ENCODE results near the gene PGA5. TPM values are rescaled to one million over a fixed set of nuclear protein-coding genes. Genes with fewer than 3 reads are reported as not detected.
A peak's percentile ranks its signal among the peaks of the same experiment; 100 is the strongest.

Gene PGA5
- total RNA-seq, 4 donors from 2014 or later = 0.19 to 0.22 TPM; not detected in 2

DNA sequence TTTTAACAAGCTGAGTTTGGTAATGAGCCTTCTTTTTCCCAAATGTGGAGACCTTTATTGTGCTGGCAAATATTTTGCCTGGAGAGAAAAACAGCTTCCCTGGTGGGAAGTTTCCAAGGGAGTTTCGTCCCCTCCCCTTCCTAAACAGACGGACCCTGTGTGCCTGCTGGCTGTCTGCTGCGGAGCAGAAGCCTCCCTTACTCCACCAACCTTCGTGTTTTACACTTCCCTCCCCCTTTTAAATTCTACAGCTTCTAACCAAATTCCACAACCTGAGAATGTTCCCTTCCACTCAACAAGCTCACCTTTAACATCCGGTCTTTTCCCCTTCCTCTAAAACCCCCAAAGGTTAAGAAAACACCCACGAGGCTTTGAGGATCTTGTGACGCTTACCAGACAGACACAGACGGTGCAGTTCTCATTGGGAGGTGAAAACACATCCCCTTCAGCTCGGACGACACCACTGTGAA lies 37.1 kb downstream of the PGA5 start:
- no peak for DNase-seq
- intact Hi-C loops (cut with DNase I) = no loop called here
- Histone ChIP-seq H3K4me3 (no peak overlapping the region), H3K27me3 (peaks cover 0 to 29% (median 0%) of the 10 kb centered on the region in 4 donors), H3K4me1 (peaks cover 5 to 40% (median 24%) of the 10 kb centered on the region in 3 donors), H3K36me3 (no peaks in the 10 kb centered on the region), H3K9me3 (no peaks in the 10 kb centered on the region), H3K27ac (no peak overlapping the region)
- TF ChIP-seq, protein P1, sequence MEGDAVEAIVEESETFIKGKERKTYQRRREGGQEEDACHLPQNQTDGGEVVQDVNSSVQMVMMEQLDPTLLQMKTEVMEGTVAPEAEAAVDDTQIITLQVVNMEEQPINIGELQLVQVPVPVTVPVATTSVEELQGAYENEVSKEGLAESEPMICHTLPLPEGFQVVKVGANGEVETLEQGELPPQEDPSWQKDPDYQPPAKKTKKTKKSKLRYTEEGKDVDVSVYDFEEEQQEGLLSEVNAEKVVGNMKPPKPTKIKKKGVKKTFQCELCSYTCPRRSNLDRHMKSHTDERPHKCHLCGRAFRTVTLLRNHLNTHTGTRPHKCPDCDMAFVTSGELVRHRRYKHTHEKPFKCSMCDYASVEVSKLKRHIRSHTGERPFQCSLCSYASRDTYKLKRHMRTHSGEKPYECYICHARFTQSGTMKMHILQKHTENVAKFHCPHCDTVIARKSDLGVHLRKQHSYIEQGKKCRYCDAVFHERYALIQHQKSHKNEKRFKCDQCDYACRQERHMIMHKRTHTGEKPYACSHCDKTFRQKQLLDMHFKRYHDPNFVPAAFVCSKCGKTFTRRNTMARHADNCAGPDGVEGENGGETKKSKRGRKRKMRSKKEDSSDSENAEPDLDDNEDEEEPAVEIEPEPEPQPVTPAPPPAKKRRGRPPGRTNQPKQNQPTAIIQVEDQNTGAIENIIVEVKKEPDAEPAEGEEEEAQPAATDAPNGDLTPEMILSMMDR (IDR thresholded peaks at IDR 0.05) = no peak
- TF ChIP-seq POLR2A (IDR thresholded peaks at IDR 0.05) = no peak
- 62 to 80% methylated on average over 8 to 10 of the region's 10 CpGs for WGBS, 2 donors

DNA sequence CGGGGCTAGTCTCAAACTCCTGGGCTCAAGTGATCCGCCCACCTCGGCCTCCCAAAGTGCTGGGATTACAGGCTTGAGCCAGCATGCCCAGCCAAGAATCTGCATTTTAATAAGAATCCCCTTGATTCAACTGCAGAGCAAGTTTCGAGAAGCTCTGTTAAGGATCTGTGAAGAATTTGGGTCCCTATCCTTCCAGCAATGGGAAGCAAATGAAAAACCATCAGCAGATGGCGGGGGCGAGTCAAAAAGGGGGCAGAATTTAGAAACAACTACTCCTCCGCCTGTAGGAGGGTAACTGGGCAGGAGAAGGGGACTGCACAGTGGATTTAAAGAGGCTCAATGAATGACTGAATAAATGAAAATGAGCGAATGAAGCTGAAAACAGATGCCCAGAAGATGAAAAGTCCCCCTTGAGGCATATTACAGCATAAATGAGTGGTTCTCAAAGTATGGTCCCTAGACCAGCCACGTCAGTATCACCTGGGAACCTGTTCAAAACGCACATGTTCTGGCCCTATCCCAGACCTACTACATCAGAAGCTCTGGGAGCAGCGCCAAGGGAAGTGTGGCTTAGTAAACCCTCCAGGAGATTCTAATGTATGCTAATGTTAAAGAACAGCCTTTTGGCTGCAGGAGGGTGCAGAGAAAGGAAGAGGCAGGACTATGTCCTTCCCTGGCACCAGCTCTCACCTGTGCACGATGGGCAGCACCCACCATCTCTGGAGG lies 39.1 kb downstream of the PGA5 start:
- TF ChIP-seq, protein P1 (IDR thresholded peaks at IDR 0.05) = no peak
- no peak for TF ChIP-seq POLR2A (IDR thresholded peaks at IDR 0.05)
- WGBS, 2 donors = 51 to 54% methylated on average over 11 of the region's 12 CpGs
- intact Hi-C loops (cut with DNase I) = no loop called here
- Histone ChIP-seq H3K27ac (no peak overlapping the region), H3K4me1 (peaks cover 0 to 24% (median 15%) of the 10 kb centered on the region in 3 donors), H3K4me3 (no peak overlapping the region), H3K36me3 (no peaks in the 10 kb centered on the region), H3K27me3 (peaks cover 0 to 28% (median 0%) of the 10 kb centered on the region in 4 donors), H3K9me3 (no peaks in the 10 kb centered on the region)
- DNase-seq = no peak

DNA sequence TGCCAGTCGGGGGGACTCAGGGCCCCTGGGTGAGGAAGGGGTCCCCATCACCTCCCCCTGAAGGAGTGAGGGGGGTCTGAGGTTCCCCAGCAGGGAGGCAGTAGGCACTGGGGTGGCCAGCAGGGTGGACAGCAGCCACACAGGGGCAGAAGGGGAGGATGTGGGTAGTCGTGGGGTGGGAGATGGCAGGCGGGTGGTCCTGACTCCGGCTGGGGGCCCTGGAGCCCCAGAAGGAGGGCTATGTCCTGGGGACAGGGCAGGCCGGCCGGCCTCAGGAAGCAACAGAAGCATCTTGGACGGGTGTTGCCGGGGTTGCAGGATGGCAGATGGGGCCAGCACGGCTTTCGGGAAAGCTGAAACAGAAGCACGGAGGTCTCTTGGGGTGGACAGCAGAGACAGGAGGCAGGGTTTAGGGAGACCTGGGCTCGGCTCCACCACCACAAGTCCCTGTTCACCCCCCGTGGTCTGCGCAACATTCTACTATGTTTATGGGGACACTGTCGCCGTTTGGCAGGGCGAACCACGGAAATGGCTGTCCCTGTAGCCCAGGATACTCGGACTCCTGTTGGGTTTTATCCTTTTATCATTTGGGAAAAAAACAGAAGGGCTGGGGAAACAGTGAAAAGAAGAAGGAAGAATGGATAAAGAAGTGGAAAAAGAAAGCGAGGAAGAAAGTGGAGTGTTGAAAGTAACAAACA lies 40.1 kb downstream of the PGA5 start:
- intact Hi-C loops (cut with DNase I) = no loop called here
- WGBS, 2 donors = 79 to 83% methylated on average over 15 to 16 of the region's 20 CpGs
- peak overlapping the region in 1 of 4 donors; percentile 53 for H3K4me3 ChIP-seq

DNA sequence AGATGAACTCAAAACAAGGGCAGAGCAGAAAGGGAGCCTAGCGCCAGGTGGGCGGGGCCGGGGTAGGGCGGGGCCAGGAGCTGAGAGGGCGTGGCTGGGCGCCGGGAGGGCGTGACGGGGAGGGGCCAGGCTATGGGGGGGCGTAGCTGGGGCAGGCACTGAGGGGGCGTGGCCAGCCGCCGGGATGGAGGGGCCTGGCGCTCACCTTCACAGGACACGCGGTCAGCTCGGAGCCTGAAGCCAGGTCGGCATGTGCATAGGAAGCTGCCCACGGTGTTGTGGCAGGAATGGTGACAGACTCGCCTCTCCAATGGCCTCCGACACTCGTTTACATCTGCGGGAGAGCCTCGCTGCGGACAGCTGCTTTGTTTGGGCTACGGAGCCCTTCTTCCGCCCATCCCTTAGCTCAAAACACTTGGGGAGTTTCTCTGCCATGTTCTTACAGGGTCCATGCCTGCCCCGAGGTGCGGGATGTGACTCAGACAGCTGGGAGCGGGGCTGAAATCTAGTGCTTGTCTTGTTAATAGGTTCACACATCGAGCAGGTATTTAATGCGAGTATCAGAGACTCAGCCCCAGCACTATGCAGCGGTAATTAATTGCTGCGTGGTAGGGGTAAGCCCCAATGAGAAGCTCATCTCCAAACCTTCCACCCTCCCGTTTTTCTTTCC lies 40.7 kb downstream of the PGA5 start:
- Histone ChIP-seq H3K27me3 (peaks cover 0 to 25% (median 0%) of the 10 kb centered on the region in 4 donors), H3K27ac (no peak overlapping the region), H3K9me3 (no peaks in the 10 kb centered on the region), H3K36me3 (no peaks in the 10 kb centered on the region), H3K4me1 (peaks cover 0 to 24% (median 15%) of the 10 kb centered on the region in 3 donors), H3K4me3 (peak overlapping the region in 3 of 4 donors; percentile 20 to 53 (median 23))
- WGBS, 2 donors = 40 to 52% methylated on average over 22 to 23 of the region's 35 CpGs
- intact Hi-C loops (cut with DNase I) = no loop called here
- DNase-seq = no peak
- TF ChIP-seq, protein P1 (IDR thresholded peaks at IDR 0.05) = no peak
- TF ChIP-seq POLR2A (IDR thresholded peaks at IDR 0.05) = no peak

More for the DNA sequence above, 40.1 kb downstream of the PGA5 start:
- H3K36me3 ChIP-seq = no peaks in the 10 kb centered on the region
- peaks cover 0 to 24% (median 15%) of the 10 kb centered on the region in 3 donors for H3K4me1 ChIP-seq
- peaks cover 0 to 25% (median 0%) of the 10 kb centered on the region in 4 donors for H3K27me3 ChIP-seq
- no peaks in the 10 kb centered on the region for H3K9me3 ChIP-seq
- DNase-seq = no peak
- no peak overlapping the region for H3K27ac ChIP-seq
- TF ChIP-seq, protein P1 (IDR thresholded peaks at IDR 0.05) = no peak
- TF ChIP-seq POLR2A (IDR thresholded peaks at IDR 0.05) = no peak

Data from esophagus squamous epithelium (tissue), 5 donors.